HG03460 (cell line): Measurements from ENCODE around the gene LAMC2.
"Not testable (repeated sequence)": the region's sequence is repeated elsewhere in the genome, so short reads cannot be mapped to it uniquely, and the experiment has no call there.

Experiments used
- ATAC-seq: cut with Tn5 transposase; IDR thresholded peaks from one replicate; pipeline ENCODE4 v1.9.1; 2021; ENCODE audit not compliant: unreplicated experiment

The LAMC2 gene

GRCh38 chr1:183185941-183186490 is at the start of gene LAMC2:
Gene LAMC2 (plus strand): TSS chr1:183186264. CDS start chr1:183186353, 89 bp downstream.
- ATAC-seq = no peak

- no peak for ATAC-seq
These were observed 48.3 kb upstream of the LAMC2 start for GRCh38 chr1:183137782-183138181.

- no peak for ATAC-seq
These were observed 47.8 kb upstream of the LAMC2 start for GRCh38 chr1:183138301-183138700.

GRCh38 chr1:183139281-183139942 is 46.7 kb upstream of the LAMC2 start:
- ATAC-seq = no peak

- ATAC-seq = no peak
These were observed 45.4 kb upstream of the LAMC2 start for GRCh38 chr1:183140633-183141032.

- ATAC-seq = no peak
These were observed 43.9 kb upstream of the LAMC2 start for GRCh38 chr1:183142171-183142570.

- no peak for ATAC-seq
These were observed 42.3 kb upstream of the LAMC2 start for GRCh38 chr1:183143576-183144315.

- no peak for ATAC-seq
These were observed 41.3 kb upstream of the LAMC2 start for GRCh38 chr1:183144752-183145151.

GRCh38 chr1:183147735-183148134 is 38.3 kb upstream of the LAMC2 start:
- no peak for ATAC-seq

- ATAC-seq = no peak
These were observed 37.5 kb upstream of the LAMC2 start for GRCh38 chr1:183148599-183148998.

- no peak for ATAC-seq
These were observed 36.8 kb upstream of the LAMC2 start for GRCh38 chr1:183149273-183149672.

GRCh38 chr1:183150032-183150431 is 36.0 kb upstream of the LAMC2 start:
- not testable (repeated sequence) for ATAC-seq

- ATAC-seq = no peak
These were observed 35.6 kb upstream of the LAMC2 start for GRCh38 chr1:183150445-183150844.

- ATAC-seq = no peak
These were observed 33.9 kb upstream of the LAMC2 start for GRCh38 chr1:183152180-183152579.

- no peak for ATAC-seq
These were observed 30.1 kb upstream of the LAMC2 start for GRCh38 chr1:183155939-183156338.

- no peak for ATAC-seq
These were observed 26.1 kb upstream of the LAMC2 start for GRCh38 chr1:183159960-183160359.

- no peak for ATAC-seq
These were observed 24.7 kb upstream of the LAMC2 start for GRCh38 chr1:183161391-183161790.

GRCh38 chr1:183163316-183163715 is 22.7 kb upstream of the LAMC2 start:
- no peak for ATAC-seq

GRCh38 chr1:183164340-183164739 is 21.7 kb upstream of the LAMC2 start:
- ATAC-seq = no peak

GRCh38 chr1:183164963-183165362 is 21.1 kb upstream of the LAMC2 start:
- ATAC-seq = no peak

GRCh38 chr1:183165456-183165855 is 20.6 kb upstream of the LAMC2 start:
- ATAC-seq = no peak

GRCh38 chr1:183166454-183166853 is 19.6 kb upstream of the LAMC2 start:
- ATAC-seq = no peak
